Measurements from ENCODE around the gene LIM2.

- TF ChIP-seq CTCF (IDR thresholded peaks at IDR 0.05) = no peak
- no peak for TF ChIP-seq POLR2A (IDR thresholded peaks at IDR 0.05; ENCODE audit: low read length)
- TF ChIP-seq USF2 (IDR thresholded peaks at IDR 0.05) = no peak
- TF ChIP-seq ZC3H11A (IDR thresholded peaks at IDR 0.05) = no peak
- no peak for TF ChIP-seq POLR2AphosphoS2 (conservative IDR thresholded peaks at IDR 0.05; ENCODE audit: low read length)
Measured at GRCh38 chr19:51342631-51343569, 44.9 kb downstream of the LIM2 start.

Measured in A549 (cell line).